A375 (cell line): ENCODE measurements around the gene RABEP1. TPM values are rescaled to one million over a fixed set of nuclear protein-coding genes. Genes with fewer than 3 reads are reported as not detected.

ENCODE experiments used
- total RNA-seq: library from RNA; depleted of rRNA; stranded (reverse); fragments of >200 nt; shearing (Covaris generic); gene quantifications from 2 replicates; pipeline ENCODE4 v1.2.3, GENCODE V29; 2014; rRNA removed

Gene RABEP1
- 48.4 and 58.3 TPM in 2 replicates for total RNA-seq

GRCh38 chr17:5281814-5282641 is at the start of gene RABEP1:
Gene RABEP1 (plus strand): TSS chr17:5282284. CDS start chr17:5282487, 203 bp downstream.

GRCh38 chr17:5234645-5235576 is 47.2 kb upstream of the RABEP1 start, which contains the start of gene SCIMP:
Gene SCIMP (minus strand): TSS chr17:5234860. CDS start chr17:5234755, 105 bp downstream.

GRCh38 chr17:5419356-5419958 is 137.4 kb downstream of the RABEP1 start, which contains the start of gene NUP88:
Gene NUP88 (minus strand): TSS chr17:5419662. CDS start chr17:5419650, 12 bp downstream.

DNA sequence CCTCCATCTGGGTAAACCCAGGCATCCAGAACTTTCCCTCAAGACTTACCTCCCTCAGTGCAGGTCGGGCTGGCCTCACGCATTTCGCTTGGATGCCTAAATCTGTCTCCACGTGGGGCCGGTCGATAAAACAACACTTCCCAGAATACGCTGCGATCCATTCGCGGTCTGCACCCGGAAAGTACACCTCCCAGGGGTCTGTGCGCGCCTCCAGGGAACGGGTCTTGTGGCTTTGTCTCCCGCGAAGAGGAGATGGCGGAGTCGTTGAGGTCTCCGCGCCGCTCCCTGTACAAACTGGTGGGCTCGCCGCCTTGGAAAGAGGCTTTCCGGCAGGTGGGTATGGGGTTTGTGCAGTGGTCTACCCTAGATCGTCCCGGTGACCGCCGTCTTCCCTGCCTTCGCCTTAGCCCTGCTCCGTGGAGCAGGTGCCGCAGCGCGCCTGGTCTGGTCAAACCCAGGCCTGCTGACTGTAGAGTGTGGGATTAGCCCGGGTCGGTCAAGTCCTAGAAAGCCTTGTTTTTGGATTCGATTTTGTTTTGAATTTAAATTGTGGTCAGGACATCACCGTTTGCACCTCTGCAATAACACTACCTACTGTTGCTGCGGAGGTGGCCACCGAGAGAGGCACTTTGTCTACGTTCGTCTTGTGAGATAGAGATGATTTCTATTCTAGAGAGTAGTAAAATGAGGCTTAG is 138.0 kb downstream of the RABEP1 start, which contains the start of gene RPAIN:
RPAIN (plus strand) TSS at position 224 of the 695 bp plus-strand sequence; CDS start at position 253, 29 bp downstream.

Other genes with a start within 250 kb of the RABEP1 start
- gene SLC52A1, start 246.9 kb upstream of the RABEP1 start, total RNA-seq: not detected in 2 replicates
- gene ZFP3, start 203.8 kb upstream of the RABEP1 start, total RNA-seq: not detected in 2 replicates
- 19.4 and 20.4 TPM in 2 replicates for gene ZNF232, start 170.4 kb upstream of the RABEP1 start, total RNA-seq
- gene USP6, start 166.3 kb upstream of the RABEP1 start, total RNA-seq: not detected in 2 replicates
- gene ZNF594, start 90.4 kb upstream of the RABEP1 start, total RNA-seq: 16.3 and 17.7 TPM in 2 replicates
- not detected in 2 replicates for gene SCIMP, start 47.4 kb upstream of the RABEP1 start, total RNA-seq
- gene NUP88, start 137.4 kb downstream of the RABEP1 start, total RNA-seq: 160 and 186 TPM in 2 replicates
- gene RPAIN, start 137.9 kb downstream of the RABEP1 start, total RNA-seq: 119 and 120 TPM in 2 replicates
- gene C1QBP, start 156.9 kb downstream of the RABEP1 start, total RNA-seq: 544 and 630 TPM in 2 replicates
- 14.9 and 15.7 TPM in 2 replicates for gene DHX33, start 186.7 kb downstream of the RABEP1 start, total RNA-seq
- gene DERL2, start 203.9 kb downstream of the RABEP1 start, total RNA-seq: 29.8 and 41.7 TPM in 2 replicates
- 19.2 and 21.9 TPM in 2 replicates for gene MIS12, start 204.3 kb downstream of the RABEP1 start, total RNA-seq